ENCODE results near the gene CLCA1. TPM values are rescaled to one million over a fixed set of nuclear protein-coding genes. Genes with fewer than 3 reads are reported as not detected.

Gene CLCA1
- total and polyA plus RNA-seq, 2 experiments from 2014 or later = not detected

DNA sequence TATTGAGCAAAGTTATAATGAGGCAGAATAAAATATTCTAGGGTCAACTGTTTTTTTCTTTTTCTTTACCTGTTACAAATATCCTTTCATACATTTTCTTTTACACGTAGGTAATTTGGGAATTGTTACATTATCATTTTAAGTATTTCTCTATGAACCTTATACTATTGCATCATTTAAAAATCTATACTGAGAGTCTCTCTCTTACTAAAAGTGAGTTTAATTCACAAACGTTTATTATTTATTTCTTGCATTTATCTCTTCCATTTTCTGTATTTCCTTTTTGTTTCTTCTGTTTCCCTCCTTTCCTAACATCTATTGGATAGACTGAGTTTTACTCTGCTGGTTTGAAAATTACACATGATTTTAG, 52.8 kb downstream of the CLCA1 start:
- Mint-ChIP-seq H3K4me1 (peaks cover 8% of the 10 kb centered on the region; the same call in 2 of the 3 replicates), H3K27ac (no peak overlapping the region), H3K4me3 (no peak overlapping the region), H3K36me3 (ENCODE audit: low read depth) (peaks cover 9% of the 10 kb centered on the region; the same call in 2 of the 3 replicates), H3K9me3 (peaks cover 13% of the 10 kb centered on the region; the same call in 2 of the 3 replicates), H3K27me3 (ENCODE audit: insufficient read depth, low read depth, poor library complexity) (no peaks in the 10 kb centered on the region)
- Histone ChIP-seq H3K27me3 (ENCODE audit: insufficient read depth) (no peaks in the 10 kb centered on the region), H3K4me1 (ENCODE audit: insufficient read depth) (no peaks in the 10 kb centered on the region), H3K4me3 (no peak overlapping the region), H3K79me2 (replicated peaks; ENCODE audit: insufficient read depth) (no peaks in the 10 kb centered on the region), H3K36me3 (ENCODE audit: insufficient read depth) (0 out of 2 replicates have a peak, but pooled peaks cover 3% of the 10 kb centered on the region), H4K20me1 (replicated peaks; ENCODE audit: insufficient read depth) (no peaks in the 10 kb centered on the region), H3F3A (replicated peaks; ENCODE audit: low read depth) (no peaks in the 10 kb centered on the region), H2AFZ (no peak overlapping the region), H3K4me2 (no peak overlapping the region), H3K27ac (ENCODE audit: low read depth) (no peak overlapping the region), H3K9me2 (ENCODE audit: insufficient read depth) (no peaks in the 10 kb centered on the region)
- DNase-seq (ENCODE audit: low spot score) (no peak), ATAC-seq (no peak)
- no peak for TF ChIP-seq EZH2 (IDR thresholded peaks at IDR 0.05; ENCODE audit: low read depth, unreplicated experiment)
- TF ChIP-seq ZNF114 (CRISPR knock-in tag; IDR thresholded peaks at IDR 0.05) = no peak
- no peak for TF ChIP-seq POLR2AphosphoS5 (IDR thresholded peaks at IDR 0.05; ENCODE audit: low read depth)
- TF ChIP-seq, protein P1, sequence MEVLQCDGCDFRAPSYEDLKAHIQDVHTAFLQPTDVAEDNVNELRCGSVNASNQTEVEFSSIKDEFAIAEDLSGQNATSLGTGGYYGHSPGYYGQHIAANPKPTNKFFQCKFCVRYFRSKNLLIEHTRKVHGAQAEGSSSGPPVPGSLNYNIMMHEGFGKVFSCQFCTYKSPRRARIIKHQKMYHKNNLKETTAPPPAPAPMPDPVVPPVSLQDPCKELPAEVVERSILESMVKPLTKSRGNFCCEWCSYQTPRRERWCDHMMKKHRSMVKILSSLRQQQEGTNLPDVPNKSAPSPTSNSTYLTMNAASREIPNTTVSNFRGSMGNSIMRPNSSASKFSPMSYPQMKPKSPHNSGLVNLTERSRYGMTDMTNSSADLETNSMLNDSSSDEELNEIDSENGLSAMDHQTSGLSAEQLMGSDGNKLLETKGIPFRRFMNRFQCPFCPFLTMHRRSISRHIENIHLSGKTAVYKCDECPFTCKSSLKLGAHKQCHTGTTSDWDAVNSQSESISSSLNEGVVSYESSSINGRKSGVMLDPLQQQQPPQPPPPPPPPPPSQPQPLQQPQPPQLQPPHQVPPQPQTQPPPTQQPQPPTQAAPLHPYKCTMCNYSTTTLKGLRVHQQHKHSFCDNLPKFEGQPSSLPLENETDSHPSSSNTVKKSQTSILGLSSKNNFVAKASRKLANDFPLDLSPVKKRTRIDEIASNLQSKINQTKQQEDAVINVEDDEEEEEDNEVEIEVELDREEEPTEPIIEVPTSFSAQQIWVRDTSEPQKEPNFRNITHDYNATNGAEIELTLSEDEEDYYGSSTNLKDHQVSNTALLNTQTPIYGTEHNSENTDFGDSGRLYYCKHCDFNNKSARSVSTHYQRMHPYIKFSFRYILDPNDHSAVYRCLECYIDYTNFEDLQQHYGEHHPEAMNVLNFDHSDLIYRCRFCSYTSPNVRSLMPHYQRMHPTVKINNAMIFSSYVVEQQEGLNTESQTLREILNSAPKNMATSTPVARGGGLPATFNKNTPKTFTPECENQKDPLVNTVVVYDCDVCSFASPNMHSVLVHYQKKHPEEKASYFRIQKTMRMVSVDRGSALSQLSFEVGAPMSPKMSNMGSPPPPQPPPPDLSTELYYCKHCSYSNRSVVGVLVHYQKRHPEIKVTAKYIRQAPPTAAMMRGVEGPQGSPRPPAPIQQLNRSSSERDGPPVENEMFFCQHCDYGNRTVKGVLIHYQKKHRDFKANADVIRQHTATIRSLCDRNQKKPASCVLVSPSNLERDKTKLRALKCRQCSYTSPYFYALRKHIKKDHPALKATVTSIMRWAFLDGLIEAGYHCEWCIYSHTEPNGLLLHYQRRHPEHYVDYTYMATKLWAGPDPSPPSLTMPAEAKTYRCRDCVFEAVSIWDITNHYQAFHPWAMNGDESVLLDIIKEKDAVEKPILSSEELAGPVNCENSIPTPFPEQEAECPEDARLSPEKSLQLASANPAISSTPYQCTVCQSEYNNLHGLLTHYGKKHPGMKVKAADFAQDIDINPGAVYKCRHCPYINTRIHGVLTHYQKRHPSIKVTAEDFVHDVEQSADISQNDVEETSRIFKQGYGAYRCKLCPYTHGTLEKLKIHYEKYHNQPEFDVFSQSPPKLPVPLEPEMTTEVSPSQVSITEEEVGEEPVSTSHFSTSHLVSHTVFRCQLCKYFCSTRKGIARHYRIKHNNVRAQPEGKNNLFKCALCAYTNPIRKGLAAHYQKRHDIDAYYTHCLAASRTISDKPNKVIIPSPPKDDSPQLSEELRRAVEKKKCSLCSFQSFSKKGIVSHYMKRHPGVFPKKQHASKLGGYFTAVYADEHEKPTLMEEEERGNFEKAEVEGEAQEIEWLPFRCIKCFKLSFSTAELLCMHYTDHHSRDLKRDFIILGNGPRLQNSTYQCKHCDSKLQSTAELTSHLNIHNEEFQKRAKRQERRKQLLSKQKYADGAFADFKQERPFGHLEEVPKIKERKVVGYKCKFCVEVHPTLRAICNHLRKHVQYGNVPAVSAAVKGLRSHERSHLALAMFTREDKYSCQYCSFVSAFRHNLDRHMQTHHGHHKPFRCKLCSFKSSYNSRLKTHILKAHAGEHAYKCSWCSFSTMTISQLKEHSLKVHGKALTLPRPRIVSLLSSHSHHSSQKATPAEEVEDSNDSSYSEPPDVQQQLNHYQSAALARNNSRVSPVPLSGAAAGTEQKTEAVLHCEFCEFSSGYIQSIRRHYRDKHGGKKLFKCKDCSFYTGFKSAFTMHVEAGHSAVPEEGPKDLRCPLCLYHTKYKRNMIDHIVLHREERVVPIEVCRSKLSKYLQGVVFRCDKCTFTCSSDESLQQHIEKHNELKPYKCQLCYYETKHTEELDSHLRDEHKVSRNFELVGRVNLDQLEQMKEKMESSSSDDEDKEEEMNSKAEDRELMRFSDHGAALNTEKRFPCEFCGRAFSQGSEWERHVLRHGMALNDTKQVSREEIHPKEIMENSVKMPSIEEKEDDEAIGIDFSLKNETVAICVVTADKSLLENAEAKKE (CRISPR knock-in tag; IDR thresholded peaks at IDR 0.05) = no peak
- no peak for TF ChIP-seq STAT1 (IDR thresholded peaks at IDR 0.05; ENCODE audit: unreplicated experiment)
- no peak for TF ChIP-seq NANOG (IDR thresholded peaks at IDR 0.05; ENCODE audit: borderline replicate concordance)
- TF ChIP-seq JUNB (IDR thresholded peaks at IDR 0.05; ENCODE audit: unreplicated experiment) = no peak

DNA sequence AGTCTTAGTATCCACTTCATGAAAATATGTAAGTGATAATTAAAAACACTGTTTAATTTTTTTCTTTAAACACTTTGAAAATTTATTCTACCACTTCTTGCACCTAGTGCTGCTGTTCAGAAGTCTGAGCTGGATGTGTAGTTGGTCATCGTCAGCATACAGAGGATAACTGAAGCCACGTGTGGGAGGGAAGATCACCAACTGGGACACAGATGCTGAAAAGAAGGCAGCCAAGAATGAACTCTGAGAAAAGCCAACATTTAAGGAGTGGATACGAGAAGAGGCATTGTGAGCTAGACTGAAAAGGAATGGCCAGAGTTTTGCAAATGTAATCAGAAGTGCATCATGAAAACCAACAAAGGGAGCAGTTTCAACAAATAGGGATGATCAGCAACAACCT, 53.5 kb downstream of the CLCA1 start:
- no peak overlapping the region for H3K4me2 ChIP-seq
- H3K36me3 ChIP-seq (ENCODE audit: insufficient read depth) = 0 out of 2 replicates have a peak, but pooled peaks cover 3% of the 10 kb centered on the region
- no peaks in the 10 kb centered on the region for H3K27me3 Mint-ChIP-seq (ENCODE audit: insufficient read depth, low read depth, poor library complexity)
- H3F3A ChIP-seq (replicated peaks; ENCODE audit: low read depth) = no peaks in the 10 kb centered on the region
- ATAC-seq (no peak), DNase-seq (ENCODE audit: low spot score) (no peak)
- H3K4me1 ChIP-seq (ENCODE audit: insufficient read depth) = no peaks in the 10 kb centered on the region
- H3K4me3 Mint-ChIP-seq = no peak overlapping the region
- H2AFZ ChIP-seq = no peak overlapping the region
- H3K79me2 ChIP-seq (replicated peaks; ENCODE audit: insufficient read depth) = no peaks in the 10 kb centered on the region
- H3K27ac Mint-ChIP-seq = no peak overlapping the region
- H3K4me1 Mint-ChIP-seq = peaks cover 5% of the 10 kb centered on the region; the same call in 2 of the 3 replicates
- H3K27me3 ChIP-seq (ENCODE audit: insufficient read depth) = no peaks in the 10 kb centered on the region
- no peak overlapping the region for H3K27ac ChIP-seq (ENCODE audit: low read depth)
- no peaks in the 10 kb centered on the region for H3K9me2 ChIP-seq (ENCODE audit: insufficient read depth)
- H3K4me3 ChIP-seq = no peak overlapping the region
- H4K20me1 ChIP-seq (replicated peaks; ENCODE audit: insufficient read depth) = no peaks in the 10 kb centered on the region
- peaks cover 13% of the 10 kb centered on the region; the same call in 2 of the 3 replicates for H3K9me3 Mint-ChIP-seq
- H3K36me3 Mint-ChIP-seq (ENCODE audit: low read depth) = peaks cover 9% of the 10 kb centered on the region; the same call in 2 of the 3 replicates
- TF ChIP-seq POLR2AphosphoS5 (IDR thresholded peaks at IDR 0.05; ENCODE audit: low read depth) (no peak), STAT1 (IDR thresholded peaks at IDR 0.05; ENCODE audit: unreplicated experiment) (no peak), EZH2phosphoT487 (IDR thresholded peaks at IDR 0.05; ENCODE audit: unreplicated experiment) (no peak), NANOG (IDR thresholded peaks at IDR 0.05; ENCODE audit: borderline replicate concordance) (no peak), CREB1 (CRISPR knock-in tag; IDR thresholded peaks at IDR 0.05; ENCODE audit: low read depth) (no peak)
- TF ChIP-seq, protein P2, sequence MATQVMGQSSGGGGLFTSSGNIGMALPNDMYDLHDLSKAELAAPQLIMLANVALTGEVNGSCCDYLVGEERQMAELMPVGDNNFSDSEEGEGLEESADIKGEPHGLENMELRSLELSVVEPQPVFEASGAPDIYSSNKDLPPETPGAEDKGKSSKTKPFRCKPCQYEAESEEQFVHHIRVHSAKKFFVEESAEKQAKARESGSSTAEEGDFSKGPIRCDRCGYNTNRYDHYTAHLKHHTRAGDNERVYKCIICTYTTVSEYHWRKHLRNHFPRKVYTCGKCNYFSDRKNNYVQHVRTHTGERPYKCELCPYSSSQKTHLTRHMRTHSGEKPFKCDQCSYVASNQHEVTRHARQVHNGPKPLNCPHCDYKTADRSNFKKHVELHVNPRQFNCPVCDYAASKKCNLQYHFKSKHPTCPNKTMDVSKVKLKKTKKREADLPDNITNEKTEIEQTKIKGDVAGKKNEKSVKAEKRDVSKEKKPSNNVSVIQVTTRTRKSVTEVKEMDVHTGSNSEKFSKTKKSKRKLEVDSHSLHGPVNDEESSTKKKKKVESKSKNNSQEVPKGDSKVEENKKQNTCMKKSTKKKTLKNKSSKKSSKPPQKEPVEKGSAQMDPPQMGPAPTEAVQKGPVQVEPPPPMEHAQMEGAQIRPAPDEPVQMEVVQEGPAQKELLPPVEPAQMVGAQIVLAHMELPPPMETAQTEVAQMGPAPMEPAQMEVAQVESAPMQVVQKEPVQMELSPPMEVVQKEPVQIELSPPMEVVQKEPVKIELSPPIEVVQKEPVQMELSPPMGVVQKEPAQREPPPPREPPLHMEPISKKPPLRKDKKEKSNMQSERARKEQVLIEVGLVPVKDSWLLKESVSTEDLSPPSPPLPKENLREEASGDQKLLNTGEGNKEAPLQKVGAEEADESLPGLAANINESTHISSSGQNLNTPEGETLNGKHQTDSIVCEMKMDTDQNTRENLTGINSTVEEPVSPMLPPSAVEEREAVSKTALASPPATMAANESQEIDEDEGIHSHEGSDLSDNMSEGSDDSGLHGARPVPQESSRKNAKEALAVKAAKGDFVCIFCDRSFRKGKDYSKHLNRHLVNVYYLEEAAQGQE (IDR thresholded peaks at IDR 0.05; ENCODE audit: unreplicated experiment) = no peak
